SK-N-MC (cell line): Measurements from ENCODE around the gene SPAG6.

Experiments
- EZH2 ChIP-seq: fragments of 200-600 bp; sonication (generic); IDR thresholded peaks from one replicate; pipeline ENCODE4 v1.6.1; 2017; ENCODE audit warnings: antibody characterized with exemption
- FOXP2 ChIP-seq: optimal IDR thresholded peaks from 2 replicates; pipeline ENCODE3; 2011; ENCODE audit warnings: mild to moderate bottlenecking, moderate library complexity; ENCODE audit not compliant: insufficient read depth; ENCODE audit errors: extremely low read length, control extremely low read depth
- POLR2AphosphoS5 ChIP-seq: IDR thresholded peaks from 2 replicates; pipeline ENCODE4 v1.6.1; 2012; ENCODE audit warnings: mild to moderate bottlenecking, low read depth, low read length, borderline replicate concordance

GRCh38 chr10:22436893-22437619 is 91.8 kb downstream of the SPAG6 start:
- TF ChIP-seq EZH2 (no peak), POLR2AphosphoS5 (no peak), FOXP2 (no peak)
